Lung (tissue), 12 donors: ENCODE measurements around the gene KRT75. TPM values are rescaled to one million over a fixed set of nuclear protein-coding genes. Genes with fewer than 3 reads are reported as not detected.

ENCODE experiments used
- ATAC-seq: fragments of 200-7000 bp; cut with Tn5 transposase; one replicate; pipeline ENCODE4 v1.9.1; 2020; ENCODE audit warnings: moderate number of reproducible peaks; ENCODE audit not compliant: insufficient read depth, low FRiP score
- DNase-seq, 3 donors: peaks; one replicate each; pipeline ENCODE4 v3.0.0-alpha.2; 2013 to 2017
- H3K27ac ChIP-seq, 2 donors: one replicate each; pipeline ENCODE4 v1.5.1; 2013; ENCODE audit warnings: mild to moderate bottlenecking in 2 of 2, moderate library complexity in 2 of 2, control low read depth in 1 of 2, inconsistent platforms in 1 of 2, low read depth in 1 of 2, low read length in 1 of 2
- H3K27me3 ChIP-seq, 3 donors: one replicate each; pipeline ENCODE4 v1.5.1; 2013; ENCODE audit warnings: low read length in 2 of 3; ENCODE audit not compliant: control insufficient read depth in 3 of 3, insufficient read depth in 3 of 3
- H3K36me3 ChIP-seq, 4 donors: one replicate each; pipeline ENCODE4 v1.5.1; 2013; ENCODE audit warnings: low read length in 4 of 4, mild to moderate bottlenecking in 1 of 4, moderate library complexity in 1 of 4; ENCODE audit not compliant: control insufficient read depth in 4 of 4, insufficient read depth in 4 of 4
- H3K4me1 ChIP-seq, 5 donors: one replicate each; pipeline ENCODE4 v1.5.1; 2013; ENCODE audit warnings: low read length in 5 of 5, mild to moderate bottlenecking in 2 of 5, moderate library complexity in 1 of 5; ENCODE audit not compliant: control insufficient read depth in 5 of 5, insufficient read depth in 5 of 5
- H3K4me3 ChIP-seq: one replicate; pipeline ENCODE4 v1.5.1; 2013; ENCODE audit warnings: mild to moderate bottlenecking, control low read depth, moderate library complexity
- H3K9ac ChIP-seq, 2 donors: one replicate each; pipeline ENCODE4 v1.5.1; 2013; ENCODE audit warnings: low read length in 2 of 2, control low read depth in 1 of 2; ENCODE audit not compliant: insufficient read depth in 1 of 2
- H3K9me3 ChIP-seq, 4 donors: one replicate each; pipeline ENCODE4 v1.5.1; 2013; ENCODE audit warnings: low read length in 3 of 4, mild to moderate bottlenecking in 1 of 4, moderate library complexity in 1 of 4; ENCODE audit not compliant: control insufficient read depth in 4 of 4, insufficient read depth in 3 of 4
- CTCF ChIP-seq: IDR thresholded peaks from 2 replicates; pipeline ENCODE4 v1.5.1; 2012; ENCODE audit warnings: mild to moderate bottlenecking; ENCODE audit errors: control extremely low read depth, extremely low read depth
- WGBS, 2 donors: extraction: QIAGEN DNeasy Blood & Tissue Kit; methylation state at CpG; one replicate each; pipeline ENCODE4 v1.1.7; 2013; 5-methylcytosine and 5-hydroxymethylcytosine counted together
- polyA plus RNA-seq, 2 donors: library from polyadenylated mRNA; stranded (reverse); fragments of 200-250 nt; gene quantifications; one replicate each; pipeline ENCODE4 v1.2.1, GENCODE V29; 2013
- total RNA-seq, 2 donors: library from RNA; depleted of rRNA in 1 of 2; stranded (reverse); fragments of >200 nt in 1 of 2; gene quantifications; one replicate each; pipeline ENCODE4 v1.2.1, GENCODE V29; 2014 to 2021
- donor health status: control.
- donor health status: control.
- donor health status: Bipolar disorder and iron deficiency.
- donor health status: healthy.
- donor health status: DM: yes; HTN: yes; CAD: no.

Gene KRT75
- total and polyA plus RNA-seq, 4 donors = 0.01 TPM; not detected in 3

DNA sequence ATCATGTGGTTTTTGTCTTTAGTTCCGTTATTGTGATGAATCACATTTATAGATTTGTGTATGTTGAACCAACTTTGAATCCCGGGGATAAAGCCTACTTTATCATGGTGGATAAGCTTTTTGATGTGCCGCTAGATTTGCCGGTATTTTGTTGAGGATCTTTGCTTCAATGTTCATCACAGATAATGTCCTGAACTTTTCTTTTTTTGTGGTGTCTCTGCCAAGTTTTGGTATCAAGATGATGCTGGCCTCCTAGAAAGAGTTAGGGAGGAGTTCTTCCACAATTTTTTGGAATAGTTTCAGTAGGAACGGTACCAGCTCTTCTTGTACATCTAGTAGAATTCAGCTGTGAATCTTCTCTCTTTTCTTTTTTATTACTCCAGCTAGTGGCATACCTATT, 24.7 kb upstream of the KRT75 start:
- DNase-seq (no peak), ATAC-seq (no peak)
- Histone ChIP-seq H3K4me1 (no peaks in the 10 kb centered on the region), H3K9me3 (no peaks in the 10 kb centered on the region), H3K4me3 (no peak overlapping the region), H3K27me3 (peaks cover 0 to 5% (median 0%) of the 10 kb centered on the region in 3 donors), H3K9ac (no peak overlapping the region), H3K36me3 (no peaks in the 10 kb centered on the region), H3K27ac (no peak overlapping the region)
- 91 to 95% methylated on average over 5 of the region's 5 CpGs for WGBS, 2 donors
- TF ChIP-seq CTCF = no peak

DNA sequence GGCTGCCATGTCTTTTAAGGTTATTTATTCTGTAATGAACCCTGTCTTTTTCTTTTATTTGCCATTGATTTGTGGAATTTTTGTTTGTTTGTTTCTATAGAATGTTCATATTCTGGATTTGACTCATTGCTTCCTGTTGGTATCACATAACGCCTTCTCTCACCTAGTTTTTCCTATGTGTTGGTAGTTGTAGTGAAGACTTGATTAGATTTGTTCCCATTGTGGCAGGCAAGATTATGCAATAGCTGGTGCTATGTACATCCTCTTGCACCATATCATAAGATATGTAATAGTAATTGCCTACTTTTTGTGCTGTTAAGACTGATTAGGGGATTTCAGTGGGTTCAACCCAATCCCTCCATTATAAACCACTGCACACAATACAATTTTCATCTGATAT, 21.6 kb upstream of the KRT75 start:
- Histone ChIP-seq H3K27ac (no peak overlapping the region), H3K9me3 (no peaks in the 10 kb centered on the region), H3K4me3 (no peak overlapping the region), H3K9ac (no peak overlapping the region), H3K27me3 (no peaks in the 10 kb centered on the region), H3K4me1 (no peaks in the 10 kb centered on the region), H3K36me3 (no peaks in the 10 kb centered on the region)
- DNase-seq (no peak), ATAC-seq (no peak)
- no peak for TF ChIP-seq CTCF
- 41 to 53% methylated on average over 1 of the region's 1 CpG for WGBS, 2 donors

GRCh38 chr12:52454411-52455201, 20.4 kb upstream of the KRT75 start:
- no peak for TF ChIP-seq CTCF
- H3K27me3 ChIP-seq = no peaks in the 10 kb centered on the region
- no peaks in the 10 kb centered on the region for H3K9me3 ChIP-seq
- ATAC-seq = no peak
- H3K36me3 ChIP-seq = no peaks in the 10 kb centered on the region
- WGBS, 2 donors = 65 to 74% methylated on average over 3 of the region's 3 CpGs
- H3K9ac ChIP-seq = no peak overlapping the region
- no peak overlapping the region for H3K27ac ChIP-seq
- H3K4me3 ChIP-seq = no peak overlapping the region
- H3K4me1 ChIP-seq = no peaks in the 10 kb centered on the region
- DNase-seq = no peak

DNA sequence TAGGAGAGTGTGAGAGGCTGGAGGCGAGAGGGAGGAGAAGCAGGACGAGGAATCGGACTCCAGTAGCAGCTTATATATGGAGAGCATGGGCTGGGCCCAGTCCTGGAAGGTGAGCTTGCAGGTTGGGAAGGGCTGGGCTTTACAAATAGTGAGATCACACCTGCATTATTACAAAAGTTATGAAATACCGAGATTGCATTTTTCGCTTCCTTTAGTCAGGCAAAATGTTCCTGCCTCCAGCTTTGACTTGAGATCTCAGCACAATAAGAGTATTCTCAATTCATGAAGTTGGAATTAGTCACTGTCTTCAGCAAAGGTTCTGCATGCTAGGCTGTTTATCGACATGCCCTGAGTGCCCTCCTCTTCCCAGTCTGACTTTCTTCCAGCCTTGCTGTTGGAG, 17.9 kb upstream of the KRT75 start, which contains the start of gene KRT6B:
Gene KRT6B, minus strand, starts transcription at position 46 of the 400 bp plus-strand sequence. CDS start 68 bp downstream, outside the sequence.
- no peak for DNase-seq
- no peak for ATAC-seq
- Histone ChIP-seq H3K4me3 (no peak within 1 kb of the TSS), H3K36me3 (no peaks in the 10 kb centered on the region), H3K27me3 (no peaks in the 10 kb centered on the region), H3K27ac (no peak within 1 kb of the TSS), H3K4me1 (no peaks in the 10 kb centered on the region), H3K9me3 (no peaks in the 10 kb centered on the region), H3K9ac (no peak within 1 kb of the TSS)
- WGBS, 2 donors = 85 to 95% methylated on average over 6 of the region's 6 CpGs
- TF ChIP-seq CTCF = no peak
